Prostate gland (tissue), 2 donors: ENCODE measurements around the gene CNTNAP2.

Experiments used
- CTCF ChIP-seq, 4 experiments: fragments of 200-600 bp in 2 of 4; fragments of 450-650 bp in 2 of 4; sonication (generic) in 2 of 4; IDR thresholded peaks; 1 replicate in 3 of 4; 2 replicates in 1 of 4; pipeline ENCODE4 v1.5.1; 2016 to 2019; ENCODE audit warnings: antibody characterized with exemption in 4 of 4, mild to moderate bottlenecking in 2 of 4, moderate library complexity in 2 of 4
- POLR2A ChIP-seq: fragments of 450-650 bp; IDR thresholded peaks from one replicate; pipeline ENCODE4 v1.6.1; 2016; ENCODE audit warnings: antibody characterized with exemption, mild to moderate bottlenecking
- POLR2AphosphoS5 ChIP-seq: sonication (generic); formaldehyde crosslinking; IDR thresholded peaks from one replicate; pipeline ENCODE4 v1.6.1; 2017; ENCODE audit warnings: antibody characterized with exemption

DNA sequence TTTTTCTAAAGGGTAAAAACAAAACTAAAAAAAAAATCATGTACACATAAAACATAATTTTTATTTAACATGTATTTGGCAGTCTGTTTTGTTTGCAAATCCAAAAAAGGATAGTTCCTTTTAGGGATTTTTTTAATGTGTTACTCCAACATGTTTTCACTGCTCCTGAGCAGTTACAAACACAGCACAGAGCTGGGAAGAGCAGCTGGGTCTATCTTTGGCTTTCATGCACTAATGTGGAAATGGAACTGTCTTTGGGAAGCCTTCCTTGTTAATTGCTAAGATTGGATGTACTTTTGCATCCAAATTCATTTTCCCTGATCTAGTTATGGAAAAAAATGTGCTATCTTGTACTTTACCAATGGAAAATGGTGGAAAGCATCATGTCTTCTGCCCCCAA lies 1035.1 kb downstream of the CNTNAP2 start:
- TF ChIP-seq POLR2A (no peak), CTCF (IDR thresholded peaks at IDR 0.05) (no peak), POLR2AphosphoS5 (no peak)
